K562 (cell line): ENCODE measurements around the gene POLR2B. TPM values are rescaled to one million over a fixed set of nuclear protein-coding genes. Genes with fewer than 3 reads are reported as not detected.

Experiments used
- ASH1L ChIP-seq: fragments of 450-650 bp; IDR thresholded peaks from 2 replicates; pipeline ENCODE4 v1.6.1; 2018; ENCODE audit warnings: borderline replicate concordance, mild to moderate bottlenecking, low read depth; ENCODE audit not compliant: partially characterized antibody
- ATF1 ChIP-seq, 2 experiments: fragments of 450-650 bp in 1 of 2; IDR thresholded peaks; 2 replicates each; pipeline ENCODE4 v1.6.1; 2016; ENCODE audit warnings: missing compliant biosample characterization in 1 of 2, missing genetic modification characterization in 1 of 2
- BRD9 ChIP-seq: fragments of 450-650 bp; IDR thresholded peaks from 2 replicates; pipeline ENCODE4 v1.6.1; 2018; ENCODE audit warnings: low read depth; ENCODE audit not compliant: partially characterized antibody
- HNRNPK ChIP-seq: fragments of 200-400 bp; formaldehyde crosslinking; IDR thresholded peaks from one replicate; pipeline ENCODE4 v1.6.1; 2018; ENCODE audit warnings: mild to moderate bottlenecking, low read depth, low read length; ENCODE audit not compliant: poor library complexity, severe bottlenecking
- MED1 ChIP-seq: sonication (generic); formaldehyde crosslinking; IDR thresholded peaks from 2 replicates; pipeline ENCODE4 v1.8.1; 2023; ENCODE audit warnings: missing genetic modification reagents, borderline replicate concordance
- NBN ChIP-seq: fragments of 450-650 bp; IDR thresholded peaks from 2 replicates; pipeline ENCODE4 v1.6.1; 2016; ENCODE audit warnings: low read depth, mild to moderate bottlenecking
- NFYB ChIP-seq: IDR thresholded peaks from 2 replicates; pipeline ENCODE4 v1.6.1; 2011; ENCODE audit warnings: mild to moderate bottlenecking, moderate library complexity; ENCODE audit not compliant: insufficient read length; ENCODE audit errors: extremely low read depth
- POLR2AphosphoS5 ChIP-seq: IDR thresholded peaks from 2 replicates; pipeline ENCODE4 v1.6.1; 2011; ENCODE audit warnings: mild to moderate bottlenecking, low read depth, low read length, moderate library complexity; ENCODE audit not compliant: control insufficient read depth, insufficient read depth
- POLR2H ChIP-seq: IDR thresholded peaks from 2 replicates; pipeline ENCODE4 v1.6.1; 2016; ENCODE audit warnings: missing genetic modification characterization, low read depth, mild to moderate bottlenecking, control low read depth, missing compliant biosample characterization, moderate library complexity
- RBFOX2 ChIP-seq: fragments of 200-400 bp; formaldehyde crosslinking; IDR thresholded peaks from 2 replicates; pipeline ENCODE4 v1.6.1; 2017; ENCODE audit warnings: low read depth, mild to moderate bottlenecking, low read length, moderate library complexity
- RCOR1 ChIP-seq, 2 experiments: IDR thresholded peaks; 2 replicates each; pipeline ENCODE4 v1.6.1; 2012; ENCODE audit warnings: low read depth in 2 of 2, low read length in 2 of 2, borderline replicate concordance in 1 of 2, improper control_type of control experiment in 1 of 2
- RNF2 ChIP-seq: sonication (generic); IDR thresholded peaks from 2 replicates; pipeline ENCODE4 v1.6.1; 2016
- SAFB2 ChIP-seq: fragments of 200-400 bp; formaldehyde crosslinking; IDR thresholded peaks from 2 replicates; pipeline ENCODE4 v1.6.1; 2018; ENCODE audit warnings: borderline replicate concordance, low read length, low read depth, moderate library complexity; ENCODE audit not compliant: severe bottlenecking
- SMARCA4 ChIP-seq: fragments of 450-650 bp; IDR thresholded peaks from 2 replicates; pipeline ENCODE4 v1.6.1; 2016
- TEAD2 ChIP-seq: fragments of 450-650 bp; IDR thresholded peaks from 2 replicates; pipeline ENCODE4 v1.6.1; 2016; ENCODE audit warnings: missing genetic modification characterization, control low read depth, missing compliant biosample characterization
- ZFX ChIP-seq: sonication (generic); formaldehyde crosslinking; IDR thresholded peaks from 2 replicates; pipeline ENCODE4 v1.8.0; 2022; ENCODE audit warnings: mild to moderate bottlenecking, missing genetic modification reagents, moderate library complexity
- ZNF143 ChIP-seq: sonication (generic); formaldehyde crosslinking; IDR thresholded peaks from 2 replicates; pipeline ENCODE4 v1.9.0; 2022; ENCODE audit warnings: mild to moderate bottlenecking, missing genetic modification reagents
- ZNF311 ChIP-seq: fragments of 250-450 bp; sonication (Bioruptor Pico); IDR thresholded peaks from 2 replicates; pipeline ENCODE4 v1.4.0; 2020; ENCODE audit warnings: mild to moderate bottlenecking, moderate library complexity
- ZNF507 ChIP-seq: conservative IDR thresholded peaks from 2 replicates; pipeline ENCODE4 v1.6.1; 2017; ENCODE audit warnings: missing genetic modification characterization, missing compliant biosample characterization
- ZNF644 ChIP-seq: fragments of 200-800 bp; sonication (Bioruptor generic); IDR thresholded peaks from 2 replicates; pipeline ENCODE4 v1.6.1; 2016; ENCODE audit warnings: low read depth, missing genetic modification characterization, missing compliant biosample characterization
- polyA plus RNA-seq, 8 experiments: library from polyadenylated mRNA; depleted of rRNA in 4 of 8; stranded (reverse) in 5 of 8; unstranded in 3 of 8; fragments of >200 nt; fragmentation: Nextera tagmentation in 2 of 8; fragmentation: Illumina TruSeq in 1 of 8; extraction: Ambion mirVana in 2 of 8; extraction: Trizol in 1 of 8; gene quantifications; 2 replicates each; pipeline versions ENCODE4 v1.2.1 to v1.2.3, GENCODE V29; 2011 to 2014; ENCODE audit warnings: inconsistent platforms in 1 of 8, missing spikeins in 1 of 8
- total RNA-seq, 7 experiments: library from RNA; depleted of rRNA in 6 of 7; stranded (reverse); fragments of >200 nt in 6 of 7; fragmentation: Illumina TruSeq in 2 of 7; extraction: Trizol in 2 of 7; gene quantifications; 2 replicates each; pipeline versions ENCODE4 v1.2.1 to v1.2.3, GENCODE V29; 2011 to 2021; ENCODE audit warnings: low replicate concordance in 1 of 7
- TF ChIP-seq, protein P1 (sequence below), 3 experiments: fragments of 200-800 bp in 1 of 3; fragments of 250-450 bp in 1 of 3; fragments of 450-650 bp in 1 of 3; sonication (Bioruptor Pico) in 1 of 3; sonication (Bioruptor generic) in 1 of 3; formaldehyde crosslinking in 1 of 3; IDR thresholded peaks; 2 replicates each; pipeline versions ENCODE4 v1.6.1 to v1.8.0; 2016 to 2022; ENCODE audit warnings: mild to moderate bottlenecking in 2 of 3, missing genetic modification characterization in 2 of 3, missing compliant biosample characterization in 1 of 3, moderate library complexity in 1 of 3
- TF ChIP-seq, protein P2 (sequence below): fragments of 250-450 bp; sonication (Bioruptor Pico); IDR thresholded peaks from 2 replicates; pipeline ENCODE4 v1.8.0; 2022; ENCODE audit warnings: inconsistent platforms, mild to moderate bottlenecking, moderate library complexity, borderline replicate concordance
- TF ChIP-seq, protein P3 (sequence below): IDR thresholded peaks from 2 replicates; pipeline ENCODE4 v1.6.1; 2011; ENCODE audit not compliant: insufficient read length; ENCODE audit errors: extremely low read depth

Gene POLR2B
- total and polyA plus RNA-seq, 9 of the 15 experiments (the other 6 are each of a cell fraction or from before 2014, with no cell fraction given), result 60.9 to 208 (median 142) TPM

DNA sequence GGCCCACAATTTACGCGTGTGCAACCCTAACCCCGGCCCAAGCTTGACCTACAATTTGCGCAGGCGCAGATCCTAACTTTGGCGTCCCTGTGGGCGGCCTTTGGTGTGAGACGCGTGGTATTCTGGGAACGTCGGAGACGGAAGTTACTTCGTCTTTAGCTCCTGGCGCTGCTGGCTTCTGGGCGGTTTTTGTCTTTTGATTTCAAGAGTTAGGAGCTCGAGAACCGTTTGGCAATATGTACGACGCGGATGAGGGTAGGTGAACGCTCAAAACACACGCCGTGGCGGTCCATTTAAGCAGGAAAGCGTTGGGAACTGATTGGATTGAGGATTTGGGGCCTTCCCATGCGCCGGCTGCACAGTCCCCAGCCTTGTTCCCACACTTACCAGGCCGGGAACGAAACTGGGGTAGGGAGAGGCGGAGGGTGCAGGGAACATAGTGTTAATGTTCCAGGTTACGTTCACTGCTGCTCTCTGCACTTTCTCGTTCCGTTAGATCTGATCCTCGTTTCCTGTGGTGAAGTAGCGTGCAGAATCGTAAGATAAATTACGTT, at the start of gene POLR2B (continued):
- TF ChIP-seq, protein P1, sequence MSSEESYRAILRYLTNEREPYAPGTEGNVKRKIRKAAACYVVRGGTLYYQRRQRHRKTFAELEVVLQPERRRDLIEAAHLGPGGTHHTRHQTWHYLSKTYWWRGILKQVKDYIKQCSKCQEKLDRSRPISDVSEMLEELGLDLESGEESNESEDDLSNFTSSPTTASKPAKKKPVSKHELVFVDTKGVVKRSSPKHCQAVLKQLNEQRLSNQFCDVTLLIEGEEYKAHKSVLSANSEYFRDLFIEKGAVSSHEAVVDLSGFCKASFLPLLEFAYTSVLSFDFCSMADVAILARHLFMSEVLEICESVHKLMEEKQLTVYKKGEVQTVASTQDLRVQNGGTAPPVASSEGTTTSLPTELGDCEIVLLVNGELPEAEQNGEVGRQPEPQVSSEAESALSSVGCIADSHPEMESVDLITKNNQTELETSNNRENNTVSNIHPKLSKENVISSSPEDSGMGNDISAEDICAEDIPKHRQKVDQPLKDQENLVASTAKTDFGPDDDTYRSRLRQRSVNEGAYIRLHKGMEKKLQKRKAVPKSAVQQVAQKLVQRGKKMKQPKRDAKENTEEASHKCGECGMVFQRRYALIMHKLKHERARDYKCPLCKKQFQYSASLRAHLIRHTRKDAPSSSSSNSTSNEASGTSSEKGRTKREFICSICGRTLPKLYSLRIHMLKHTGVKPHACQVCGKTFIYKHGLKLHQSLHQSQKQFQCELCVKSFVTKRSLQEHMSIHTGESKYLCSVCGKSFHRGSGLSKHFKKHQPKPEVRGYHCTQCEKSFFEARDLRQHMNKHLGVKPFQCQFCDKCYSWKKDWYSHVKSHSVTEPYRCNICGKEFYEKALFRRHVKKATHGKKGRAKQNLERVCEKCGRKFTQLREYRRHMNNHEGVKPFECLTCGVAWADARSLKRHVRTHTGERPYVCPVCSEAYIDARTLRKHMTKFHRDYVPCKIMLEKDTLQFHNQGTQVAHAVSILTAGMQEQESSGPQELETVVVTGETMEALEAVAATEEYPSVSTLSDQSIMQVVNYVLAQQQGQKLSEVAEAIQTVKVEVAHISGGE (CRISPR knock-in tag; IDR thresholded peaks at IDR 0.05), result peak in 1 of 3 experiments; percentile 53; a peak in 2 of 6 replicates
- TF ChIP-seq NBN, result 0 out of 2 replicates have a peak, but pooled peaks have one; percentile 47
- peak; percentile 69 for TF ChIP-seq ZNF143 (CRISPR knock-in tag)
- no peak for TF ChIP-seq ZNF311 (CRISPR knock-in tag)
- no peak for TF ChIP-seq BRD9
- no peak for TF ChIP-seq SAFB2
- no peak for TF ChIP-seq ZNF507 (tag)
- TF ChIP-seq, protein P2, sequence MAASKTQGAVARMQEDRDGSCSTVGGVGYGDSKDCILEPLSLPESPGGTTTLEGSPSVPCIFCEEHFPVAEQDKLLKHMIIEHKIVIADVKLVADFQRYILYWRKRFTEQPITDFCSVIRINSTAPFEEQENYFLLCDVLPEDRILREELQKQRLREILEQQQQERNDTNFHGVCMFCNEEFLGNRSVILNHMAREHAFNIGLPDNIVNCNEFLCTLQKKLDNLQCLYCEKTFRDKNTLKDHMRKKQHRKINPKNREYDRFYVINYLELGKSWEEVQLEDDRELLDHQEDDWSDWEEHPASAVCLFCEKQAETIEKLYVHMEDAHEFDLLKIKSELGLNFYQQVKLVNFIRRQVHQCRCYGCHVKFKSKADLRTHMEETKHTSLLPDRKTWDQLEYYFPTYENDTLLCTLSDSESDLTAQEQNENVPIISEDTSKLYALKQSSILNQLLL (CRISPR knock-in tag), result no peak
- TF ChIP-seq POLR2AphosphoS5, result peak; percentile 91
- no peak for TF ChIP-seq NFYB
- no peak for TF ChIP-seq RNF2
- TF ChIP-seq HNRNPK, result no peak
- no peak for TF ChIP-seq ASH1L
- no peak for TF ChIP-seq MED1 (CRISPR knock-in tag)
- TF ChIP-seq ATF1 (CRISPR knock-in tag; IDR thresholded peaks at IDR 0.05), result 0 out of 2 replicates have a peak, but pooled peaks have one; percentile 38
- TF ChIP-seq ATF1 (tag; IDR thresholded peaks at IDR 0.05), result peak; percentile 86
- 0 out of 4 replicates have a peak, but pooled peaks of 1 of the 2 experiments have one; percentile 44 for TF ChIP-seq RCOR1 (IDR thresholded peaks at IDR 0.05; ENCODE audit: borderline replicate concordance in 1 of 2, low read depth in 2 of 2, low read length in 2 of 2)
- TF ChIP-seq SMARCA4, result 0 out of 2 replicates have a peak, but pooled peaks have one; percentile 17
- TF ChIP-seq ZFX (CRISPR knock-in tag), result peak; percentile 94
- TF ChIP-seq ZNF644, result no peak
- TF ChIP-seq, protein P3, sequence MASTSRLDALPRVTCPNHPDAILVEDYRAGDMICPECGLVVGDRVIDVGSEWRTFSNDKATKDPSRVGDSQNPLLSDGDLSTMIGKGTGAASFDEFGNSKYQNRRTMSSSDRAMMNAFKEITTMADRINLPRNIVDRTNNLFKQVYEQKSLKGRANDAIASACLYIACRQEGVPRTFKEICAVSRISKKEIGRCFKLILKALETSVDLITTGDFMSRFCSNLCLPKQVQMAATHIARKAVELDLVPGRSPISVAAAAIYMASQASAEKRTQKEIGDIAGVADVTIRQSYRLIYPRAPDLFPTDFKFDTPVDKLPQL, result peak; percentile 17
- TF ChIP-seq TEAD2 (tag), result no peak
- peak; percentile 83 for TF ChIP-seq POLR2H (tag)
- peak; percentile 92 for TF ChIP-seq RBFOX2
